ENCODE measurements around the gene SMIM34.

Gene SMIM34

DNA sequence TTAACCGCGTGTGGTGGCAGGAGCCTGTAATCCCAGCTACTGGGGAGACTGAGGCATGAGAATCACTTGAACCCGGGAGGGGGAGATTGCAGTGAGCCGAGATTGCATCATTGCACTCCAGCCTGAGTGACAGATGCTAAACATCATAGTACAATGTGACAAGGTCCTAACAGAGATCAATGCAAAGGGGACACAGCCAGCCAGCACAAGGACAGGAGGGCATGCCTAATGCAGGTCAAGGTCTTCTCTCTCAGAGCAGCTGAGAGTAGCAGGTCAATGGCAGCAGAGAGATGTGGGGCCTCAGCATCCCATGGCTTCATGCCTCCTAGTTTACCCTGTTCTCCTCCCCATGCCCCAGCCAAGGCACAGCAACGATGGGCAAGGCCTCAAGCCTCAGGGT, 51.4 kb downstream of the SMIM34 start:
- DNase-seq, result no peak

DNA sequence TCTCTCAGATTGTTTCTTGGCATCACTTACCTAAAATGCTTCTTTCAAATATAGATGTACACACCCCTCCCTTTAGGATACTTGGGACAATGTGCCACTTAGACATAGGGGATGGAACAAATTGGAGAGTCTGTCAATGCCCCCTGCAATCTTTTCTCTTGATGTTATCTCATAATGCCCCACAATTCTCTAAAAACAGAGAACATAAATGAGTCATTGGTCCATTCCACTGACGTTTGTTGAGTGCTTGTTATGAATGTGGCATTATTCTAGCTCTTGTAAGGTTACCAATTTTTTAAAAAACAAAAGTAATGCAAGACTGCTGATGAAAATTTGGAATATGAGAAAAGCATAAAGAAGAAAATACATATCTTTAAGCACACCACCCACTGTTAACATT, 54.0 kb downstream of the SMIM34 start:
- DNase-seq, result no peak

Data from NCI-H187 (cell line).